ENCODE results near the gene ISCU. TPM values are rescaled to one million over a fixed set of nuclear protein-coding genes. Genes with fewer than 3 reads are reported as not detected.

Gene ISCU
- total RNA-seq, 1 donor from 2014 or later = 103 TPM

GRCh38 chr12:108602976-108603704 lies 40.7 kb downstream of the ISCU start:
- H3K4me1 Mint-ChIP-seq (ENCODE audit: unreplicated experiment) = peaks cover 26% of the 10 kb centered on the region
- DNase-seq (ENCODE audit: extremely low spot score, unreplicated experiment) = no peak
- H3K27me3 Mint-ChIP-seq (ENCODE audit: unreplicated experiment) = no peaks in the 10 kb centered on the region
- no peak overlapping the region for H3K27ac Mint-ChIP-seq (ENCODE audit: unreplicated experiment)
- H3K36me3 Mint-ChIP-seq (ENCODE audit: unreplicated experiment) = no peaks in the 10 kb centered on the region
- no peaks in the 10 kb centered on the region for H3K9me3 Mint-ChIP-seq (ENCODE audit: unreplicated experiment)
- TF ChIP-seq CTCF (IDR thresholded peaks at IDR 0.05) = no peak
- no peak overlapping the region for H3K4me3 Mint-ChIP-seq (ENCODE audit: unreplicated experiment)

- Mint-ChIP-seq H3K27ac (ENCODE audit: unreplicated experiment) (peak overlapping the region; percentile 0), H3K9me3 (ENCODE audit: unreplicated experiment) (no peaks in the 10 kb centered on the region), H3K4me1 (ENCODE audit: unreplicated experiment) (peaks cover 25% of the 10 kb centered on the region), H3K27me3 (ENCODE audit: unreplicated experiment) (no peaks in the 10 kb centered on the region), H3K36me3 (ENCODE audit: unreplicated experiment) (no peaks in the 10 kb centered on the region), H3K4me3 (ENCODE audit: unreplicated experiment) (no peak overlapping the region)
- no peak for DNase-seq (ENCODE audit: extremely low spot score, unreplicated experiment)
- TF ChIP-seq CTCF (IDR thresholded peaks at IDR 0.05) = no peak
Measured at GRCh38 chr12:108603743-108604142, 41.3 kb downstream of the ISCU start.

GRCh38 chr12:108604208-108604941 lies 42.0 kb downstream of the ISCU start:
- H3K36me3 Mint-ChIP-seq (ENCODE audit: unreplicated experiment) = no peaks in the 10 kb centered on the region
- no peak for DNase-seq (ENCODE audit: extremely low spot score, unreplicated experiment)
- no peak overlapping the region for H3K4me3 Mint-ChIP-seq (ENCODE audit: unreplicated experiment)
- no peak for TF ChIP-seq CTCF (IDR thresholded peaks at IDR 0.05)
- no peaks in the 10 kb centered on the region for H3K27me3 Mint-ChIP-seq (ENCODE audit: unreplicated experiment)
- peak overlapping the region; percentile 0 for H3K27ac Mint-ChIP-seq (ENCODE audit: unreplicated experiment)
- H3K4me1 Mint-ChIP-seq (ENCODE audit: unreplicated experiment) = peaks cover 29% of the 10 kb centered on the region
- no peaks in the 10 kb centered on the region for H3K9me3 Mint-ChIP-seq (ENCODE audit: unreplicated experiment)

- Mint-ChIP-seq H3K27ac (ENCODE audit: unreplicated experiment) (peak overlapping the region; percentile 45), H3K4me1 (ENCODE audit: unreplicated experiment) (peaks cover 36% of the 10 kb centered on the region), H3K4me3 (ENCODE audit: unreplicated experiment) (no peak overlapping the region), H3K27me3 (ENCODE audit: unreplicated experiment) (no peaks in the 10 kb centered on the region), H3K9me3 (ENCODE audit: unreplicated experiment) (no peaks in the 10 kb centered on the region), H3K36me3 (ENCODE audit: unreplicated experiment) (no peaks in the 10 kb centered on the region)
- DNase-seq (ENCODE audit: extremely low spot score, unreplicated experiment) = no peak
- TF ChIP-seq CTCF (IDR thresholded peaks at IDR 0.05) = no peak
Measured at GRCh38 chr12:108605000-108605689, 42.7 kb downstream of the ISCU start.

All from osteocyte (in vitro differentiated cells).